Muscle of back (tissue), 11 donors: ENCODE measurements around the gene NTMT2. TPM values are rescaled to one million over a fixed set of nuclear protein-coding genes. Genes with fewer than 3 reads are reported as not detected.
A peak's percentile ranks its signal among the peaks of the same experiment; 100 is the strongest.
"Not testable (repeated sequence)": the region's sequence is repeated elsewhere in the genome, so short reads cannot be mapped to it uniquely, and the experiment has no call there.

Experiments used
- DNase-seq, 3 donors: peaks; one replicate each; pipeline versions ENCODE4 v3.0.0 to v3.0.0-alpha.2; 2013
- polyA plus RNA-seq, 10 donors: library from polyadenylated mRNA; unstranded; fragments of 120-200 nt; gene quantifications; one replicate each; pipeline ENCODE4 v1.2.1, GENCODE V29; 2013; ENCODE audit not compliant: insufficient read length in 10 of 10

The NTMT2 gene
- polyA plus RNA-seq, 10 donors = 0.35 to 3.2 (median 0.78) TPM; not detected in 4

- DNase-seq = no peak
Observed at GRCh38 chr1:170156594-170156993, 10.8 kb downstream of the NTMT2 start.

GRCh38 chr1:170157820-170158219 lies 12.1 kb downstream of the NTMT2 start:
- no peak for DNase-seq

- DNase-seq = peak; percentile 71 to 88 (median 74)
Observed at GRCh38 chr1:170162459-170163246, 16.9 kb downstream of the NTMT2 start.

- DNase-seq = no peak
Observed at GRCh38 chr1:170164103-170164763, 18.5 kb downstream of the NTMT2 start.

DNA sequence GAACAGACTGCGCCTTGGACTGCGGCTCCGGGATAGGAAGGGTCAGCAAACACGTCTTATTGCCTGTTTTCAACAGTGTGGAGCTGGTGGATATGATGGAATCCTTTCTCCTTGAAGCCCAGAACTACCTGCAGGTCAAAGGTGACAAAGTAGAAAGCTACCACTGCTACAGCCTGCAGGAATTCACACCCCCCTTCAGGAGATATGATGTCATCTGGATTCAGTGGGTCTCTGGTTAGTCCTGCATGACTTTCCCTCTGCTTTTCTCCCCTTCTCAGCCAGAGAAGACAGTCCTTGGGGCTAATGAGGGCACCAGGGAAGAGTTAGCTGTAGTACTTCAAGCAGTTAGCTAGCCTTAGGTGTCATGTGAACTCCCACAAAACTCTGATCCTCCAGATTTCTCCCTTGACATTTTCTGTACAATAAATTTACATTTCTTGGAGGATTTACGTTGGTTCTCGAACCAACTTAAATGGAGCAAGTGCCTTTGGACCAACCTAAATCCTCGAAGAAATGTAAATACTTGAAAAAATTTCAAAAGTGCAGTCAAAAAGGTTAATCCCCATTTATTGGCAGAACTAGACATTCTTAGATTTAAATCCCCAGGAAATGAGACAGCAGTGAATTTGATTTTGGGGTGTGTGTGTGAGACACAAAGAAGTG lies 20.9 kb downstream of the NTMT2 start:
- DNase-seq = no peak

- DNase-seq = peak in 2 of 3 donors; percentile 24 to 50
Observed at GRCh38 chr1:170168265-170168664, 22.5 kb downstream of the NTMT2 start.

- not testable (repeated sequence) for DNase-seq
Observed at GRCh38 chr1:170170513-170170912, 24.8 kb downstream of the NTMT2 start.

DNA sequence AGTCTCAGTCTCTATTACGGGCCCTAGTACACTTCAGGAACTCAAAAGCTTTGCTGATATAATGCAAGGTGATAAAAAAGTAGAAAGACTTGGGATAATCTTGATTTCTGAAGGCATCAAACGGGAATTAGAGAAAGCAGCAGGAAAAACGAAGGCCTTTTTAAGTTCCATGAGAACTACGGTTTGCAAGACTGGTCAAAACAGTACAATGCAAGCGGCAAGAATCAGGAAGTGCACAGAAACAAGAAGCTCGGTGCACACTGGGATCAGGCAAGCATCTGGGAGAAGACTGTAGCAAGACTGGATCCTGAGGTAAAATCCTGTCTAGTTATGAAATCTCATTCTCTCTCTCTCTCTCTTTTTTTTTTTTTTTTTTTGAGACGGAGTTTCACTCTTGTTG lies 28.6 kb downstream of the NTMT2 start:
- DNase-seq = no peak

DNA sequence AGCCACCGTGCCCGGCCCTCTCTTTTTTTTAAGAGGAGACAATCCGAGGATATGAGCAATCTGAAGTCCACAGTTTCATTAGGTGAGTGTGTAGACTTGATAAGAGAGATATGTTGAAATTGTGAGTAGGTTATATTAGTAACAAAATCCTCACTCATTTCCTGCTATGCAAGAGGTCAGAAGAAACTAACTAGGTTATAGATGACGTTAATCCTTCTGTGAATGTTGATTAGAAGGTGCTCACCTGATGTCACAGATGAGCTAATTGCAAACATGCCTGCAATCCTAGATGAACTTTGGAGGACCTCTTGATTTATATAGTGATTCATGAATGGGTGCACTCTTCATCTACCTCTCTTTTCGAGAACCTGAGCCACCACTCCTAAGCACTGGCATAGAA lies 29.3 kb downstream of the NTMT2 start:
- no peak for DNase-seq

DNA sequence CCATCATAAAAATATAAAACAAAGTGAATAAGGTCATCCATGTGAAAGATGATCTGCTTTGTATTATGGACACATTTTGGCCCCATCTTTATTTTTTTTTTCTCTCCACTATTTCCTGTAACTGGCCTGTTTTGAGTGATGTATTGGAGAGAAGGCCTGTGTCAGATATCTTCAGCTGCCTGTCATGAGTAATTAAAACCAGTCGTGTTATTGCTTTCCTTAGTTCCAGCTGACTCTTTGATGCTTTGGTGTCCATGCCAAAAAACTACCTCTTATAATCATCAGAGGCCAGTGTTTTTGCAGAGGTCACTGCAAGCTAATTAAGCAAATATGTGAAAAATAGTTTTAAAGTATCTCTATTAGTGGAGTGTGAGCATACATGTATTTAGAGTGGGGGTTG lies 29.7 kb downstream of the NTMT2 start:
- DNase-seq = no peak

DNA sequence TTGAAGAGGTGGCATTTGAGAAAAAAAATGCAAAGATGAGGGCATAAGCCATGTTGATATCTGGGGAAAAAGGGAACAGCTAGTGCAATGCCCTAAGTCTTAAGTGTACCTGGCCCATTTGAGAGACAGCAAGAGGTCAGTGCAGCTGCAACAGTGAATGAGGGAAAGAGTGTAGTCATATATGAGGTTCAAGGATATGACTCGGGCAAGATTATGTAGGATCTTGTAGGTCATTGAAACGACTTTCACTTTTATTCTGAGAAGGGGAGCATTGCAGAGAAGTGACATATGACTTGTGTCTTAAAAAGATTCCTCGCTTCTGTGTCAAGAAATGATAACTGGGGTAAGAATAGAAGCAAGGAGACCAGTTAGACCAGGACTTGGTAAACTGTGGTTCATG lies 31.0 kb downstream of the NTMT2 start:
- no peak for DNase-seq

- no peak for DNase-seq
Observed at GRCh38 chr1:170182442-170182841, 36.7 kb downstream of the NTMT2 start.

DNA sequence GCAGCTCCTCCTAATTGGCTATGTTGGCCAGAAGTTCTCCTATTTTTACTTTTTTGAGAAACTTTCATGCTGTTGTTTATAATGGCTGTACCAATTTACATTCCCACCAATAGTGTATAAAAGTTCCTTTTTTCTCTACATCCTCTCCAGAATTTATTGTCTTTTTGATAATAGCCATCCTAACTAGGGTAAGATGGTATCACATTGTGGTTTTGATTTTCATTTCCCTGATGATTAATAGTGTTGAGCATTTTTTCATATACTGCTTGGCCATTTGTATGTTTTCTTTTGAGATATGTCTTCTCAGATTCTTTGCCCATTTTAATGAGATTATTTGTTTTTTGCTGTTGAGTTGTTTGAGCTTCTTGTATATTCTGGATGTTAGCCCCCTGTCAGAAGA lies 46.8 kb downstream of the NTMT2 start:
- no peak for DNase-seq

DNA sequence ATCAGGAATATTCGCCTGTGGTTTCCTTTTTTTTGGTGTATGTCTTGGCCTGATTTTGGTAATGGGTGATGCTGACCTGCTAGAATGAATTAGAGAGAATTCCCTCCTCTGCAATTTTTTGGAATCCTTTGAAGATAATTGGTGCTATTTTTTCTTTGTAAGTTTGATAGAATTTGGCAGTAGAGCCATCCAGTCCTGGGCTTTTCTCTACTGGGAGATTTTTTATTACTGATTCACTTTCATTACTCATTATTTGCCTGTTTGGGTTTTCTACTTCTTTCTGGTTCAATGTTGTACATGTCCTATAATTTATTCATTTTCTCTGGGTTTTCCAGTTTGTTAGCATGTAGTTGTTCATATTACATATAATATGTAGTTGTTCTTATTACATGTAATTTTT lies 48.7 kb downstream of the NTMT2 start:
- no peak for DNase-seq

GRCh38 chr1:170196490-170197236 lies 50.9 kb downstream of the NTMT2 start:
- DNase-seq = peak in 1 of 3 donors; percentile 62

- DNase-seq = no peak
Observed at GRCh38 chr1:170198090-170198489, 52.3 kb downstream of the NTMT2 start.

- DNase-seq = no peak
Observed at GRCh38 chr1:170198584-170198983, 52.8 kb downstream of the NTMT2 start.

DNA sequence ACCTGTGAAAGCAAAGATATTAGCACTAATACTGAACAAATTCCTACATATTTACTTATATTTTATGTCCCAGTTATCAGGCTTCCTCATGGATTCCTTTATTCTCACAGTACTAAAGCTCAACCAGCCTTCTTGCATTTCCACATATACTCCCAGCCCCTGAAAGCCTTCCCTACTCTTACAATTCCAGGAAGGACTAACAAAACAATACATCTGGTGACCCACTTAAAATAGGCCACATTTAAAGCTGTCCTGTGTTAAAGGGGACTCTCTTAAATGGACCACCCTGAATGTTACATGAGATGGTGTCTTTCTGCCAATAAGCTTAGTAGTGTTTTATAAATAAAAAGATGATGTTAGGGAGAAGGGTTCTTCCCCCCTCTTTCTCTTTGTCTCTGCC lies 54.4 kb downstream of the NTMT2 start:
- DNase-seq = peak in 1 of 3 donors; percentile 47

DNA sequence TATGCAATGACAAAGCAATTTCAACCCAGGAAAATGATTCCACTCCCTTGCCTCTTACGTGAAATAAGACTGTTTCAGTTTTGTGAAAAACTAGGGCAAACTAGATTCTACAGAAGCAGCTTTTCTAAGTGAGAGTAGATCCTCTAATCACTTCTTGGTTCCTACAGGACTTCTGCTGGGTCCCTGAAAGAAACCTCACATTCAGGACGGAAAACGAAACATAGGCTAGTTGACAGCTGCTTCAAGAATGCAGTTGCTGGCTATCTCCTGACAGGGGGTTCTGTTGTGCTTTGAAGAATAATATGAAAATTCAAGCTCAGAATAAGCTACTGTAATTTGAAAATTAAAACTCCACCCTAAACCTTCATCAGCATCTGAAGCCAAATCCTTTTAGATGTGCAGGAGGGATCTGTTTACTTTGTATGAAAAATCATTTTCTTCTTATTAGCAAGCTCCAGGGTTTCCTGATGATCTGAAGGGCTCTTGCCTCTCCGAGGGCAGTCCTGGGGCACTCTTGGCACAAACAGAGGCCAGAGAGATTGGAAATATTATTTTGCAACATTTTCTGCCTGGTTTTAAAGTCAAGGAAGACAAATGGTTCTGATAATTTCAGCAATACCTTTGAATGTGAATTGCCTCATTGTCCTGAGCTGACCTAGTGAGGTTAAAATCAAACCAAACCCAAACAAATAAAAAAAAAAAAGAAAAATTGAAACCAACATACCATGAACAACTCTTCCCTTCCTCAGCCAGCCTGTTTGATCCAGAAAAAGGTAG lies 55.0 kb downstream of the NTMT2 start:
- DNase-seq = peak in 2 of 3 donors; percentile 24 to 56

DNA sequence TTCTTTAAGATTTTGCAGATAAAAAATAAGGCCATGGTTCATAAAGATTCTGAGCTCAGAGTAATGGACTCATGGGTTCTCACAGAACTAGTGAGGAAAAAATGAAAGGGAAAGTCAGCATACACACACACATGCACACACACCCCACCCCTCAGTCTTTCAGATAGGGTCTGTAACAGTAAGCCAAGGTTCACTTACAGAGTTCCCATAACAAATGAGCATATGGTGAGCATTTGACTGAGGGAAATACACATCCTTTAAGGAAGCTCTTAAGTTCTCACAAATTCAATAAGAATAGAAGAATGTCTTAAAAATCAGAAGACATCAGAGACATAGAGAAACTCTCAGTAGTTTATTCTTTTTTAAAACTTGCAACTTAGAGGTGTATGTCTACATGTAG lies 57.9 kb downstream of the NTMT2 start:
- no peak for DNase-seq

GRCh38 chr1:170204121-170204520 lies 58.4 kb downstream of the NTMT2 start:
- DNase-seq = peak in 1 of 3 donors; percentile 38
